ENCODE results near the gene GNGT2. TPM values are rescaled to one million over a fixed set of nuclear protein-coding genes. Genes with fewer than 3 reads are reported as not detected.

Gene GNGT2
- total and polyA plus RNA-seq, 2 experiments from 2014 or later: 0.42 to 1.5 TPM

- TF ChIP-seq, protein P1, sequence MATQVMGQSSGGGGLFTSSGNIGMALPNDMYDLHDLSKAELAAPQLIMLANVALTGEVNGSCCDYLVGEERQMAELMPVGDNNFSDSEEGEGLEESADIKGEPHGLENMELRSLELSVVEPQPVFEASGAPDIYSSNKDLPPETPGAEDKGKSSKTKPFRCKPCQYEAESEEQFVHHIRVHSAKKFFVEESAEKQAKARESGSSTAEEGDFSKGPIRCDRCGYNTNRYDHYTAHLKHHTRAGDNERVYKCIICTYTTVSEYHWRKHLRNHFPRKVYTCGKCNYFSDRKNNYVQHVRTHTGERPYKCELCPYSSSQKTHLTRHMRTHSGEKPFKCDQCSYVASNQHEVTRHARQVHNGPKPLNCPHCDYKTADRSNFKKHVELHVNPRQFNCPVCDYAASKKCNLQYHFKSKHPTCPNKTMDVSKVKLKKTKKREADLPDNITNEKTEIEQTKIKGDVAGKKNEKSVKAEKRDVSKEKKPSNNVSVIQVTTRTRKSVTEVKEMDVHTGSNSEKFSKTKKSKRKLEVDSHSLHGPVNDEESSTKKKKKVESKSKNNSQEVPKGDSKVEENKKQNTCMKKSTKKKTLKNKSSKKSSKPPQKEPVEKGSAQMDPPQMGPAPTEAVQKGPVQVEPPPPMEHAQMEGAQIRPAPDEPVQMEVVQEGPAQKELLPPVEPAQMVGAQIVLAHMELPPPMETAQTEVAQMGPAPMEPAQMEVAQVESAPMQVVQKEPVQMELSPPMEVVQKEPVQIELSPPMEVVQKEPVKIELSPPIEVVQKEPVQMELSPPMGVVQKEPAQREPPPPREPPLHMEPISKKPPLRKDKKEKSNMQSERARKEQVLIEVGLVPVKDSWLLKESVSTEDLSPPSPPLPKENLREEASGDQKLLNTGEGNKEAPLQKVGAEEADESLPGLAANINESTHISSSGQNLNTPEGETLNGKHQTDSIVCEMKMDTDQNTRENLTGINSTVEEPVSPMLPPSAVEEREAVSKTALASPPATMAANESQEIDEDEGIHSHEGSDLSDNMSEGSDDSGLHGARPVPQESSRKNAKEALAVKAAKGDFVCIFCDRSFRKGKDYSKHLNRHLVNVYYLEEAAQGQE (IDR thresholded peaks at IDR 0.05; ENCODE audit: unreplicated experiment): no peak
These were observed 39.6 kb upstream of the GNGT2 start (continued) for GRCh38 chr17:49249890-49250522.

GRCh38 chr17:49249292-49249794, 39.0 kb upstream of the GNGT2 start:
- no peaks in the 10 kb centered on the region for H3K4me1 ChIP-seq (ENCODE audit: insufficient read depth)
- H4K20me1 ChIP-seq (replicated peaks; ENCODE audit: insufficient read depth): no peaks in the 10 kb centered on the region
- H3K4me2 ChIP-seq: no peak overlapping the region
- Mint-ChIP-seq H3K27ac (no peak overlapping the region), H3K4me1 (peaks cover 3% of the 10 kb centered on the region; the same call in 1 of the 3 replicates), H3K4me3 (no peak overlapping the region), H3K36me3 (ENCODE audit: low read depth) (no peaks in the 10 kb centered on the region), H3K27me3 (ENCODE audit: insufficient read depth, low read depth, poor library complexity) (peaks cover 2% of the 10 kb centered on the region), H3K9me3 (no peaks in the 10 kb centered on the region; the same call in 2 of the 3 replicates)
- H3K36me3 ChIP-seq (ENCODE audit: insufficient read depth): no peaks in the 10 kb centered on the region
- no peak overlapping the region for H3K4me3 ChIP-seq
- no peaks in the 10 kb centered on the region for H3K9me2 ChIP-seq (ENCODE audit: insufficient read depth)
- DNase-seq (ENCODE audit: low spot score): no peak
- H3K27me3 ChIP-seq (ENCODE audit: insufficient read depth): no peaks in the 10 kb centered on the region
- no peak overlapping the region for H3K27ac ChIP-seq (ENCODE audit: low read depth)
- H2AFZ ChIP-seq: no peak overlapping the region
- TF ChIP-seq EZH2phosphoT487 (IDR thresholded peaks at IDR 0.05; ENCODE audit: unreplicated experiment): no peak
- no peak for TF ChIP-seq EZH2 (IDR thresholded peaks at IDR 0.05; ENCODE audit: low read depth, unreplicated experiment)
- TF ChIP-seq POLR2AphosphoS5 (IDR thresholded peaks at IDR 0.05; ENCODE audit: low read depth): no peak
- TF ChIP-seq JUNB (IDR thresholded peaks at IDR 0.05; ENCODE audit: unreplicated experiment): no peak
- TF ChIP-seq, protein P2, sequence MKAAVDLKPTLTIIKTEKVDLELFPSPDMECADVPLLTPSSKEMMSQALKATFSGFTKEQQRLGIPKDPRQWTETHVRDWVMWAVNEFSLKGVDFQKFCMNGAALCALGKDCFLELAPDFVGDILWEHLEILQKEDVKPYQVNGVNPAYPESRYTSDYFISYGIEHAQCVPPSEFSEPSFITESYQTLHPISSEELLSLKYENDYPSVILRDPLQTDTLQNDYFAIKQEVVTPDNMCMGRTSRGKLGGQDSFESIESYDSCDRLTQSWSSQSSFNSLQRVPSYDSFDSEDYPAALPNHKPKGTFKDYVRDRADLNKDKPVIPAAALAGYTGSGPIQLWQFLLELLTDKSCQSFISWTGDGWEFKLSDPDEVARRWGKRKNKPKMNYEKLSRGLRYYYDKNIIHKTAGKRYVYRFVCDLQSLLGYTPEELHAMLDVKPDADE (IDR thresholded peaks at IDR 0.05): no peak
- no peak for TF ChIP-seq ZNF331 (CRISPR knock-in tag; IDR thresholded peaks at IDR 0.05; ENCODE audit: low read depth)
- TF ChIP-seq, protein P3, sequence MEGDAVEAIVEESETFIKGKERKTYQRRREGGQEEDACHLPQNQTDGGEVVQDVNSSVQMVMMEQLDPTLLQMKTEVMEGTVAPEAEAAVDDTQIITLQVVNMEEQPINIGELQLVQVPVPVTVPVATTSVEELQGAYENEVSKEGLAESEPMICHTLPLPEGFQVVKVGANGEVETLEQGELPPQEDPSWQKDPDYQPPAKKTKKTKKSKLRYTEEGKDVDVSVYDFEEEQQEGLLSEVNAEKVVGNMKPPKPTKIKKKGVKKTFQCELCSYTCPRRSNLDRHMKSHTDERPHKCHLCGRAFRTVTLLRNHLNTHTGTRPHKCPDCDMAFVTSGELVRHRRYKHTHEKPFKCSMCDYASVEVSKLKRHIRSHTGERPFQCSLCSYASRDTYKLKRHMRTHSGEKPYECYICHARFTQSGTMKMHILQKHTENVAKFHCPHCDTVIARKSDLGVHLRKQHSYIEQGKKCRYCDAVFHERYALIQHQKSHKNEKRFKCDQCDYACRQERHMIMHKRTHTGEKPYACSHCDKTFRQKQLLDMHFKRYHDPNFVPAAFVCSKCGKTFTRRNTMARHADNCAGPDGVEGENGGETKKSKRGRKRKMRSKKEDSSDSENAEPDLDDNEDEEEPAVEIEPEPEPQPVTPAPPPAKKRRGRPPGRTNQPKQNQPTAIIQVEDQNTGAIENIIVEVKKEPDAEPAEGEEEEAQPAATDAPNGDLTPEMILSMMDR (conservative IDR thresholded peaks at IDR 0.05; ENCODE audit: low read depth in 2 of 2): no peak
- TF ChIP-seq ZNF462 (CRISPR knock-in tag; IDR thresholded peaks at IDR 0.05): no peak
- no peaks in the 10 kb centered on the region for H3K79me2 ChIP-seq (replicated peaks; ENCODE audit: insufficient read depth)
- ATAC-seq: no peak; the same call in 2 of the 3 replicates
- H3F3A ChIP-seq (replicated peaks; ENCODE audit: low read depth): no peaks in the 10 kb centered on the region

Data from GM23338 (cell line).